COLO668 (cell line): ENCODE measurements around the gene FBXO3.
"Not testable (repeated sequence)": the region's sequence is repeated elsewhere in the genome, so short reads cannot be mapped to it uniquely, and the experiment has no call there.

Experiments
- DNase-seq: peaks from one replicate; lab custom pipeline; 2025; ENCODE audit not compliant: unreplicated experiment; lab: John Stamatoyannopoulos, UW

The FBXO3 gene

DNA sequence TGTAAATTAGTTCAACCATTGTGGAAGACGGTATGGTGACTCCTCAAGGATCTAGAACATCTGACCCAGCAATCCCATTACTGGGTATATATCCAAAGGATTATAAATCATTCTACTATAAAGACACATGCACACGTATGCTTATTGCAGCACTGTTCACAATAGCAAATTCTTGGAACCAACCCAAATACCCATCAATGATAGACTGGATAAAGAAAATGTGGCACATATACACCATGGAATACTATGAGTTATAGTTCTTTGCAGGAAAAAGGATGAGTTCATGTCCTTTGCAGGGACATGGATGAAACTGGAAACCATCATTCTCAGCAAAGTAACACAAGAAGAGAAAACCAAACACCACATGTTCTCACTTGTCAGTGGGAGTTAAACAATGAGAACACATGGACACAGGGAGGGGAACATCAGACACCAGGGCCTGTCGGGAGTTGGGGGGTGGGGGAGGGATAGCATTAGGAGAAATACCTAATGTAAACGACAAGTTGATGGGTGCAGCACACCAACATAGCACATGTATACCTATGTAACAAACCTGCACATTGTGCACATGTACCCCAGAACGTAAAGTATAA, 45.2 kb downstream of the FBXO3 start:
- peak; percentile 19 for DNase-seq

DNA sequence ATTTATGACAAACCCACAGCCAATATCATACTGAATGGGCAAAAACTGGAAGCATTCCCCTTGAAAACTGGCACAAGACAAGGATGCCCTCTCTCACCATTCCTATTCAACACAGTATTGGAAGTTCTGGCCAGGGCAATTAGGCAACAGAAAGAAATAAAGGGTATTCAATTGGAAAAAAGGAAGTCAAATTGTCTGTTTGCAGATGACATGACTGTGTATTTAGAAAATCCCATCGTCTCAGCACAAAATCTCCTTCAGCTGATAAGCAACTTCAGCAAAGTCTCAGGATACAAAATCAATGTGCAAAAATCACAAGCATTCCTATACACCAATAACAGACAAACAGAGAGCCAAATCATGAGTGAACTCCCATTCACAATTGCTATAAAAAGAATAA, 46.8 kb downstream of the FBXO3 start:
- not testable (repeated sequence) for DNase-seq

DNA sequence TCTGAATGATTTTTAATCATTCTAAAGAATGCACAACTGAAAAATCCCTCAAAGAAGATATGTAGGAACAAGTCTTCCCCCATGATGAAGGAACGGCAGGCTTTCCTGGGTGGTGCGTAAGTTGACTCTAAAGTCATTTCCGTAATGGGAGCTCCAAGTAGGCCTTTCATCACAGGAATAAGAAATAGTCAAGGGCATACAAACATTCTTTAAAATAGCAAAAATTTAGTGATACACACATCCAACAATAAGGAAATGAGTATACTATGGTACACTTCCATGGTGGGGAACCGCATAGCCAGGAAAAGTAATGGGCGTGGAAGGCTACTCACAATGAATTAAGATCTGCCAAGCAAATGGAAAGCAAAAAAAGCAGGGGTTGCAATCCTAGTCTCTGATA, 48.8 kb downstream of the FBXO3 start:
- no peak for DNase-seq

DNA sequence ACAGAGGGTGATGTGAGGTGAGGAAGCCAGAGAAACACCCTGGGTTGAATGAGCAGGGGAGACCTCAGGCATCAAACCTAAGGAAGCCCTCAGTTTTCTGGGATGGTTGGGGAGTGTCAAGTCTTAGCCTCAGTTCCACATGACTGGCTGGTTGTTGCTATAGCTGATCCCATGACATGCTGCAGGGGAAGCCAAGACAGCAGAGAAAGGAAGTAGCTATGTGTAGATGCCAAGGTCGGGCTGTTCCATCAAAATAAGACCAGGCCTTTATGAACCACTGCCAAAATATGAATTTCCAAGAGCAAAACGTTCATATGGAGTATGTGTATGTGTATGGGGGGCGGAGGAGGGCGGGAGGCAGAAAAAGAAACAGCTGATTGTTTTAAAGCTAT, 49.7 kb downstream of the FBXO3 start:
- DNase-seq, result no peak

DNA sequence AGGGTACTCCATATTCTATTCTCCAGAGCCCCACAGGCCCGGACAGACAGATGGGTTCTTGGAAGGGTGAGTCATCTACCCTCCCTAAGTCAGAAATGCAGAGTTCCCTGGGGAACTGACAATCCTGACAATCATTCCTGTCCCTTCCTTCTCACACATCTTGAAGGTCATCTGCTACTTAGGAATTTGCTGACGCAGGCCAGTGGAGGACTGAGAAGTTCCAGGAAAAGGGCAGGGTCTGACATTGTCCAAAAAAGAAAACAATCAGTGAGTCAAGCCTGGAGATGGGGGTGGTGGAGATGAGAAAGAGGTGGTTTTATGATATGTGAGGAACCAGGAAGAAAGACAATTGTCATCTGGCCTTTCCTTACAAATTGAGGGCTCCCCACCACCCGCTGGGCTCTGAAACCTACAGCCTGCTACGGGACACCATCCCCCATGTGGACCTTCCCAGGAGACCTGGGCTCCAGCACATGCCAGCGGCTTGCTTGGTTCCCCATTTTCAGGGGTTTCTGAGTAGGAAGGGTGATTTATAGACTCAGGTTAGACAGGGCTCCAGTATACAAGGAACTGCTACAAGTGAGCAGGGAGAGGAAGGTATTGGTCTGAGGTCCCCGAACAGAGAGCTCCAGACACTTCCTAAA, 51.0 kb downstream of the FBXO3 start:
- no peak for DNase-seq

DNA sequence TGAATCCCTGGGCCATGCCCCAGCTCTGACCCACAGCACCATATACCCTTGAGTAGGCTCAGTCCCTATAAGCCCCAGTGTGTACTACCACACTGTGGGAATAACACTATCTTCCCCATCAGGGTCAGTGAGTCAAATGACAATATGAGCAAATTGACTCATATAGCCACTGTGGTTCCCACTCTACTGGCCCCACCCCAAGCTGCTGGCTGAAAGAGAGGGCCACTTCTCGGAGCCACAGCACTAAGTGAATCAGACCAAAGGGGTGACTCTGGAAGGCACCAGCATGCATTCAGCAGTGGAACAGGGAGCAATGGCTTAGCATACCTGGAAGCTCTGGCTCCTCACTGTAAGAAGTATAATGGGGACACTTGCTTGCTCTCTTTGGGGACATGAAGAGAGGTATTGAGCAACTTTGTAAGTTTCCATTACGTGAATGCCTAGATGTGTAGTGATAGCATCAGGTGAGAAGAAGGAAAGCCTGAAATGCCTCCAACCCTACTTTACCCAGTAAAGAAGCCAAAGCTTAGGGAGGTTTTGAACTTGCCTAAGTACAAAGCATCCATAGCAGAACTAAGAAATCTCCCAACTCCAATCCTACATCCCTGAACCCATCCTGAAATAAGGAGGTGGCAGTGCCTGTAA, 51.6 kb downstream of the FBXO3 start:
- no peak for DNase-seq

DNA sequence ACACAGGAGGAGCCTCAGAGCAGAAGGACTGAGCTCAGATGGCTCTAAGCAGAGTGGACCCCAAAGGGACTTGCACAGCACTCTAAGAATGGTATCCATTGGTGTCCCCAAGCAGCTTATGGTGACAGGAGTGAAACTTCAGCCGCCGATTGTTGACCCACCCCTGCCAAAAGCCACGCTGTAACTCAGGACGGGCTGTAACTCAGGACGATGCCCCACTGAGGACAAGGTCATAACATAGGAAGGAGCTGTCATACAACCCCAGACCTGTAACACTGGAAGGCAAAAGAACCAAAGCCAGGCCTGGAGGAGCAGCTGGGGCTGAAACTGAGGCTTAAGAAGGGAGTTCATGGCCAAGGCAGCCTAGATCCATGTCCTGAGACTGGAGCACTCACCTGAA, 52.3 kb downstream of the FBXO3 start:
- no peak for DNase-seq

DNA sequence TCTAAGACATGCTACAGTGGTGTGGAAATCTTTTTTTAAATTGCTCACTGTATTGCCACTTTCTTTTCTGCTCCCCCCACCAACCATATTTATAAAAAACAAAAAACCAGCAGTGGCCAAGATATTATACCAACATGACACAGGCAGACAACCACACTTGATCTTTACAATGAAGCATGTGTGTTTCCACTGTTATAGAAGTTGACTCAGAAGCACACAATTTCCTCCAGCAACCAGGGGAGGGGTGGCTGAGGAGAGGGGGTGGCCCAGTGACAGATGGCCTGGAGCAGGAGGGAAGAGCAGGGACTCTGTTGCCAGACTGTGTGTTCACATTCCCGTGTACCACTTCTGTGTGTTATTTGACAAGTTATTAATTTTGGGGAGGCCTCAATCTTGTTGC, 52.9 kb downstream of the FBXO3 start:
- DNase-seq, result no peak

DNA sequence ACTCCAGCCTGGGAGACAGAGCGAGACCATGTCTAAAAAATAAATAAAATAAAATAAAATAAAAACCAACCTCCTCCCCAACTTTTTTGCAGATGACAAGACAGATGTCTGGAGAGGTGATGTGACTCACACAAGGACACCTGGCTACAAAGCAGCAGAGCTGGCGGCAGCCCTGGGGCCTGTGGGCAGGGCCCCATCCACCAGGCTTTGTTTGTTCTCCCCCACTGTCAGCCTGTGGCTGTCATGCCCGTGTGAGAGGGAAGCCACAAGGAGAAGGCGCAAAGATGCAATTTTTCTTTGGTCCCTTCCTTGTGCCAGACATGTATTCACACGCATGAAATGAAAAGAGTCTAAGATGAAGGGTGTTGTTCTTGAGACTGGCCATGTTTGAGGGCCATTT, 54.7 kb downstream of the FBXO3 start:
- DNase-seq, result peak; percentile 43

DNA sequence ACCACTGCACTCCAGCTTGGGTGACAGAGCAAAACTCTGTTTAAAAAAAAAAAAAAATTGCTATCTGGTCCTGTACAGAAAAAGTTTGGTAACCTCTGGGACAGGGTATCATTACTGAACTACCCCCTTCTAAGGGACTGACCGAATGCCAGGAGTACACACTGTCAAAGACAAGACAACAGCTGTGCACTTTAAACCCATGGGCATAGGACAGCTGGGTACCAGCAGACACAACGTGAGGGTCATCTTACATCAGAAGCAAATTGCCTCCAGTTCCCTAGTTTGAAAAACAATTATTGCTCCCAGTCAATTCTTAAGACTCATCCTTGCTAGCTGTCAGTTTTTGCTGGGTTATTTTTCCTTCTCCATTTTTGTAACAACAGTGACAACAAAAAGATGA, 55.9 kb downstream of the FBXO3 start:
- no peak for DNase-seq

DNA sequence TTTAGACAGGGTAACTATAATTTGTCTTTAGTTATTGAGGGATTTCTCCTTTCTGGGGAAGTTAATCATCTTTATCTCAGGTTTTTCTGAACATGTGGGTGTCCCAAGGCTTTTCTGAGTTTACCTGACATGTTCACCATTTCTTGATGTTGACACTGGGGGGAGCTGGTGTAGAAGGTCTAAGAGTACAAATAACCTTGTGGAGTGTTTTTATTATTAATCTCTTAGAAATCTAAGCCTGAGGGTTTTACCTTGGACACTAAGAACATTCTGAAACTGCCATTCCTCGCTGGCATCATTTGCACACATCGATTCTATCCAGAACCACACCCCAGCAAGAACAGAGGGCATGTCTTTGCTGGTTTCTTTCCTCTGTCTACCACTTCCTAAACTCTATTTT, 58.1 kb downstream of the FBXO3 start:
- DNase-seq, result no peak

DNA sequence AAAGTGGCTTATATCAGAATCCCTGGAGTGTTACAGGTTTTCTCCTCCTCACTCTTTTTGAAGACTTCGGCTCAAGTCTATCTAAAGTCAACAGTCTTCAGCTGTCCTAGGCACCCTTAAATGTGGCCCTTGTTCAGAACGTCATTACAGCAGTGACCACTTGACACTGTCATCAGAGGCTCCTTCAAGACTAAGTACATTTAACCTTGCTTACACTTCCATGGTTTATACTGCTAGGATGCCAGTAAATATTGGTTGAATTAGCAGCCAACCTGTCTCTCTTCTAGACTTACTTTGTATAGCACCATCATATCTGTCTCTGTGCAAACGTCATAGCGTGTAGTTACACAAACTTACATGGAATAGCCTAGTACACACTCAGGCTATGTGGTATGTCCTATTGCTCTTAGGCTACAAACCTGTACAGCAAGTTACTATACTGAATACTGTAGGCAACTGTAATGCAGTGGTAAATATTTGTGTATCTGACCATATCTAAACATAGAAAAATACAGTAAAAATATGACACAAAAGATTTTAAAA, 60.4 kb downstream of the FBXO3 start:
- DNase-seq, result no peak

DNA sequence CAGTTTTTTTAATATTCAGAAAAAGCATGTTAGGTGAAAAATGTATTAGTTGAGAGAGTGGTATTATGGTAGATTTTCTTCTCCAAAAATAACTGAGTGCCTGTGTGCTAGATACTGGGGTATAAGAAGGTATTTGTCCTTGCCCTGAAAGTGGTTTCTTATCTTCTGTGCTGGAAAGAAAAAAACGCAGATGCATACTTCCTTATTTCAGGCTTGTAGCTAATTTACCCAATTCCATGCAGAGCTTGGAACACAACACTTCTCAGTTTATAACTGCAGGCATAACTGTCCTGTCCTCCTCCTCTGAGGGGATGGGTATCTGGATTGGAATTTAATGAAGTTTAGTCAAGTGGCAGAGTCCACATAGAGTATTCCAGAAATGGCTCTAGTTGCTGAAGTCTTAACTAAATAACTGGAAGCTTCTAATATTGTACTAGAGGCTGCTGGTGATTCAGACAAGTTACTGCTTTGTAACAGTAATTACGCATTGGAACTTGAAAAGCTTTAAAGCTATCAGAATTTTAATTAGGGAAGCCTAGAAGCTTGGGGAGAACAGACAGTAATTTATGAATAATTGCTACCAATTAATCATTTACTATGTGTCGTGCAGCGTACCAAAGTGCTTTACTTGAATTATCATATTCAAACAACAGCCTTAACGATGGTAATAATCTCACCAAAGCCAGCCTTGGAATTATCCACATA, 61.0 kb downstream of the FBXO3 start:
- no peak for DNase-seq

DNA sequence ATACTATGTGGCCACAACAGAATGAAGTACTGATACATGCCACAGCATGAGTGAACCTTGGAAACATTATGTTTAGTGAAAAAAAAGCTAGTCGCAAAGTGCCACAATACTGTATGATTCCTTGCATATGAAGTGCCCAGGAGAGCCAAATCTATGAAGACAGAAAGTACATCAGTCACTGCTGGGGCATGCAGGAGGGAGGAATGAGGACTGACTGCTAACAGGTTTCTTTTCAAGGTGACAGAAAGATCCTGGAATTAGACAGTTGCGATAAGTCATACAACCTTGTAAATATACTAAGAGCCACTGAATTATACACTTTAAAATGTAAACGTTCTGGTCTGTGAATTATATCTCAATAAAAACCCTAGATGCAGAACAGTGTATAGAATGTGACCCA, 61.9 kb downstream of the FBXO3 start:
- DNase-seq, result no peak

DNA sequence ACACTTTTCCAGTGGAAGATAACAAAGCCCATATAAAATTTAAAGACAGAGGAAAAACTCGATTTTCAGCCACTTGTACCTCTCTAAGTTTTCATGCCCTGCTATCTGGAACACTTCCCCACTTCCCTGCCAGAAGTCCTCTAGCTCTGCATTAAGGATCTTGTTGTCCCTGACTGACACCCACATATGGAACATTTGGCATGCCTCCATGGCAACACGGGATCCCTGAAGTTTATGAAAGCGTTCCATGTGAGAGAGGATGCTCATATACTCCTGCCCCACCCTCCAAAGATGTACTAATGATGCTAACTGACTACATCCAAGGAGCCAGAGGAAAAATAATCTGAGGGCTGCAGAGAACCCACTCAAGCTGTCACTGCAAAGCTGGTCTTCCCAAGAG, 64.9 kb downstream of the FBXO3 start:
- DNase-seq, result no peak

DNA sequence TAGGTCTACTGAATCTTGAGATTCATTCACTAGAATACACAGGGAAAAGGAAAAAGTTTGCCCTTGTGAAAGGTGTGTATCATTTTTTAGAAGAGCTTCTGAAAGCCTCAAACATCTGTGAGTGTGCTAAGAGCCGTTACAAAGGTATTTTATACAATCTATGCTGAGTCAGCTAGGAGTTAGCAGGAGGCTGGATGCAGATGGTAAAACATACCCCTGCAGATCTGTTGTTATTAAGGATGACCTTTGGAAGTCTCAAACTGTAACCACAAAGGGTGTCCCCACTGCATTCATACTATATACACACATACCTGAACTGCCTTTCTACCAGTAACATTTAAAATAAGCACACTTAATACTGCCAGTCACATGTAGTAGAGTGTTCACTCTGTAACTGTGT, 65.3 kb downstream of the FBXO3 start:
- DNase-seq, result no peak

DNA sequence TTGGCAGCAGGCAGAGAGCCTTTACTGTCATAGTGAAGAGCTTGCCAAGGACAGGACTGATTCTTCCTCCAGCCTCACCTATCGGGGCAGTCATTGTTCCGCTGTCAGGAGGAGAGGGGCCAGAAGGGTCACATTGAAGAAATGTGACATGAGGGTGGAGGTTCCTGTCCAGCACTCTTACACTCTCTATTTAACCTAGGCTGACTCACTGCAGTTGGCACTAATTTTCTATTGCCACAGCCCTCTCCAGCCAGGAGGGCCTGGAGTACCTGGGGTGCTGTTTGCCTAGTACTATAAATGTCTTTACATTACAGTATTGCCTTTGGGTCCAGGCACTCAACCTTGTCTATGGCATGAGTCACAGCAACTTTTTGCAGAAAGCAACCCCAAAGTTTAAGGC, 66.5 kb downstream of the FBXO3 start:
- not testable (repeated sequence) for DNase-seq

DNA sequence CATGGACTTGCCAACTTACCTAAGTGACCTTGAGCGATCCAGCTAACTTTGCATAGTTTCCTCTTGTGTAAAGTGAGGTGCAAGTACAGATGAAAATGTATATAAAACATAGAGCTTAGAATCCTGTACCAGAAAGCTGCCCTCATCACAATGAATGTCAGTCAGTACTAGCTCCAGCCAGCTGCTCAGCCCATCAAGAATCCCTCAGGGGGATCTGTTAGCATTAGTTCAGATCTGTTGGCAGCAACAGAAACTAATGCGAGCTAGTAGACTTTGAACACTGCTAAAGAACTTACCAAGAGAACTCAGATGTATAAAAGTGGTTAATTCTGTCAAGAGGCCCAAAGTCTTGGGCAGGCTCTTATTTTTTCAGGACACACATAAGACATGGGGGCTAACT, 67.4 kb downstream of the FBXO3 start:
- no peak for DNase-seq

DNA sequence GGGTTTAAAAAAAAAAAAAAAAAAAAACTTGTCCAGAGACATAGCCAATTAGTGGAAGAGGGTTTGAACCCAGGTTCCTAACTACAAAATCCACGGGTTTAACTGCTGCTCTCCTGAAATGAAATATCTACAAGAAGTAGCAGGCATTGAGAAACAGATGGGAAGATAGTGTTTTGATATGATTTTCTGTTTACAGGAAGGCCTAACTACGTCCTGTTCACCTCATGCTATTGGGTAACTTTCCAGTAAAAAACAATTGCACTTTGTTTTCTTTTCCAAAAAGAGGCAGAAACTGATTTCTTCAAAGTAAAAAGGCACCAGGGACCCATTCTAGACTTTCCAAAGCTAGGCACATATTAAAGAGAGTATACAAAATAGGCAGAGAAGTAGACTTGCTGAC, 67.8 kb downstream of the FBXO3 start:
- no peak for DNase-seq

DNA sequence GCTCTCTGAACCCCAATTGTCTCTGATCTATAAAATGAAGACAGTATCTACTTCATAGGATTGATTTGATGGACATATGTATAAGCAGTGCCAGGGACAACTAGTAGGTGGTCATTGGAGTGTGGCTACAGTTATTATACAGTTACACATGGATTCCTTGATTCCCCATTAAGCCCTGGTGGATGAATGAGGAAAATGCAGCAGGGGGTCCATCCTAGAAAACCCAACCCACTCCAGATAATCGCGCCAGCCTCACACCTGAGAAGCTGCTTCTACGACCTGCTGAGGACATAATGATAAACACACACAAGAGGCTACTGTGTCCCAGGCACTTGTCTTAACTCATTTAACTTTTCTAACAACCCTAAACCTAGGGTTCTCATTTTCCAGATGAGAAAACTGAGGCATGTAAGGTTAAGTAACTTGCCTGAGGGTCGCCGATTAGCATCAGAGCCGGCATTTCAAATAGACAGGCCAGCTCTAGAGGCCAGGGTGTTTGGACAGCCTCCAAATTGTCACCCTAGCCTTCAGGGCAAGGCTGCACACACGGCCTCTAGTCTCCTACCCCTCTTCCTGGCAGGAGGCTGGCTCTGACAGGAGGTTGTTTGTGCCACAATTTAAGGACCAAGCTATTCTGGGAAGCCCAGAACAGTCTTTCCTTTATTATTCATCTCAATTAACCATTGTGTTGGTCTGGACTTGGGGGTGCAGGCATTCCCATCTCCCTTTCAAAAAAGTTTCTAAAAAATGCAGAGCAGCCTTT, 69.9 kb downstream of the FBXO3 start:
- no peak for DNase-seq

DNA sequence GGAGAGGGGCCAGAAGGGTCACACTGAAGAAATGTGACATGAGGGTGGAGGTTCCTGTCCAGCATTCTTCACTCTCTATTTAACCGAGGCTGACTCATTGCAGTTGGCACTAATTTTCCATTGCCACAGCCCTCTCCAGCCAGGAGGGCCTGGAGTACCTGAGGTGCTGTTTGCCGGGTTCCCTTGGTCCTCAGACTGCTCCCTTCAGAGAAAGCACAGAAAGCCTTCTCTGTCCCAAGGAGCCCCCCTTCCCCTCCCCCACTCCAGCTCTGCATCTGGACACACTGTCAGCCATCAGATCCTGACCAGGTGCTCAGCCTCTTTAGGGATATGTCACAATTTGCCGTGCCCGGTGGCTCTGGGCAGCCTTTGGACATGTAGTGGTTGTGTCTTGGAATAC, 70.5 kb downstream of the FBXO3 start:
- no peak for DNase-seq
